GM12891 (cell line): ENCODE results near the gene TSPAN11.

Source experiments
- POLR2A ChIP-seq: IDR thresholded peaks from 2 replicates; pipeline ENCODE4 v1.6.1; 2011; ENCODE audit warnings: low read depth, low read length, control low read depth
- TAF1 ChIP-seq: IDR thresholded peaks from 2 replicates; pipeline ENCODE4 v1.6.1; 2011; ENCODE audit warnings: low read depth, low read length, control low read depth

DNA sequence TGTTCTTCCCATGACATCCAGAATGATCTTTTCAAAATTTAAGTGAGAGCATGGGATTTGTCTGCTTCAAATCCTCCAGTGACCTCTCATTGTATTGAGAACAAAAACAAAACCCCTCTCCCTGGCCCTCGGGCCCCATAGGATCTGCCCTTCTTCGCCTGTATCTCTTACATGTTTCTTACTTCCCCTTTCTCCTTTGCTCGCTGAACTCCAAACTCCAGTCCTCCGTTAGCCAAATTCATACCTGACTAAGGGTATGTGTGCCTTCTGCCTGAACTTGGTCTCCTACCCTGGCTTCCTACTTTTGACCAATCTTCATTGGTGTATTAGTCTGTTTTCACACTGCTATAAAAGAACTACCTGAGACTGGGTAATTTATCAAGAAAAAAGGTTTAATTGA, 13.2 kb upstream of the TSPAN11 start:
- no peak for TF ChIP-seq TAF1
- no peak for TF ChIP-seq POLR2A
